HepG2 (cell line): ENCODE results near the gene SCMH1. TPM values are rescaled to one million over a fixed set of nuclear protein-coding genes. Genes with fewer than 3 reads are reported as not detected.
A peak's percentile ranks its signal among the peaks of the same experiment; 100 is the strongest.

Source experiments
- ARID2 ChIP-seq: sonication (generic); formaldehyde crosslinking; IDR thresholded peaks from 2 replicates; pipeline ENCODE4 v1.8.1; 2022; ENCODE audit warnings: mild to moderate bottlenecking, missing genetic modification reagents, borderline replicate concordance
- CAMTA2 ChIP-seq: sonication (generic); formaldehyde crosslinking; IDR thresholded peaks from 2 replicates; pipeline ENCODE4 v1.4.0; 2020; ENCODE audit warnings: mild to moderate bottlenecking, missing genetic modification reagents, borderline replicate concordance
- CBX2 ChIP-seq, 2 experiments: fragments of 200-600 bp in 1 of 2; sonication (generic); formaldehyde crosslinking in 1 of 2; IDR thresholded peaks; 2 replicates each; pipeline versions ENCODE4 v1.7.0 to v1.8.1; 2018 to 2022; ENCODE audit warnings: low read depth in 2 of 2, low read length in 1 of 2, mild to moderate bottlenecking in 1 of 2, missing genetic modification reagents in 1 of 2
- HMG20A ChIP-seq: IDR thresholded peaks from 2 replicates; pipeline ENCODE4 v1.6.1; 2016; ENCODE audit warnings: borderline replicate concordance
- HNF4G ChIP-seq, 2 experiments: sonication (generic) in 1 of 2; formaldehyde crosslinking in 1 of 2; IDR thresholded peaks; 2 replicates each; pipeline versions ENCODE4 v1.4.0 to v1.6.1; 2011 to 2020; ENCODE audit warnings: borderline replicate concordance in 2 of 2, low read depth in 2 of 2, mild to moderate bottlenecking in 2 of 2, low read length in 1 of 2, missing genetic modification reagents in 1 of 2, moderate library complexity in 1 of 2
- MEF2D ChIP-seq: sonication (generic); formaldehyde crosslinking; IDR thresholded peaks from 2 replicates; pipeline ENCODE4 v1.5.1; 2020; ENCODE audit warnings: mild to moderate bottlenecking, missing genetic modification reagents
- NR2F2 ChIP-seq: IDR thresholded peaks from 2 replicates; pipeline ENCODE4 v1.6.1; 2012; ENCODE audit warnings: low read depth, inconsistent platforms, borderline replicate concordance
- NRL ChIP-seq: sonication (generic); formaldehyde crosslinking; IDR thresholded peaks from 2 replicates; pipeline ENCODE4 v1.5.0; 2020; ENCODE audit warnings: missing genetic modification reagents, mild to moderate bottlenecking, moderate library complexity, borderline replicate concordance
- RBAK ChIP-seq: sonication (generic); formaldehyde crosslinking; IDR thresholded peaks from 2 replicates; pipeline ENCODE4 v1.5.1; 2020; ENCODE audit warnings: mild to moderate bottlenecking, missing genetic modification reagents
- TCF7L2 ChIP-seq: IDR thresholded peaks from 2 replicates; pipeline ENCODE4 v1.6.1; 2011; ENCODE audit warnings: mild to moderate bottlenecking, low read depth, low read length, moderate library complexity
- TEAD3 ChIP-seq: optimal IDR thresholded peaks from 2 replicates; pipeline ENCODE3; 2016; ENCODE audit warnings: borderline replicate concordance
- TGIF2 ChIP-seq: IDR thresholded peaks from 2 replicates; pipeline ENCODE4 v1.6.1; 2016; ENCODE audit warnings: control low read depth, missing compliant biosample characterization
- ZFP41 ChIP-seq: sonication (generic); formaldehyde crosslinking; IDR thresholded peaks from 2 replicates; pipeline ENCODE4 v1.4.0; 2020; ENCODE audit warnings: mild to moderate bottlenecking, missing genetic modification reagents, borderline replicate concordance
- ZNF468 ChIP-seq: sonication (generic); formaldehyde crosslinking; IDR thresholded peaks from 2 replicates; pipeline ENCODE4 v1.8.0; 2022; ENCODE audit warnings: mild to moderate bottlenecking, moderate library complexity, missing genetic modification reagents
- ZNF556 ChIP-seq: sonication (generic); formaldehyde crosslinking; IDR thresholded peaks from 2 replicates; pipeline ENCODE4 v1.4.0; 2020; ENCODE audit warnings: mild to moderate bottlenecking, missing genetic modification reagents, borderline replicate concordance
- ZNF558 ChIP-seq: sonication (generic); formaldehyde crosslinking; IDR thresholded peaks from 2 replicates; pipeline ENCODE4 v1.9.0; 2022; ENCODE audit warnings: mild to moderate bottlenecking, missing genetic modification reagents, borderline replicate concordance
- ZNF749 ChIP-seq: sonication (generic); formaldehyde crosslinking; IDR thresholded peaks from 2 replicates; pipeline ENCODE4 v1.8.0; 2022; ENCODE audit warnings: mild to moderate bottlenecking, missing genetic modification reagents, moderate library complexity, borderline replicate concordance
- ZNF790 ChIP-seq: sonication (generic); formaldehyde crosslinking; IDR thresholded peaks from 2 replicates; pipeline ENCODE4 v1.8.0; 2022; ENCODE audit warnings: missing genetic modification reagents, mild to moderate bottlenecking, borderline replicate concordance
- ZNF891 ChIP-seq: sonication (generic); formaldehyde crosslinking; IDR thresholded peaks from 2 replicates; pipeline ENCODE4 v1.5.0; 2020; ENCODE audit warnings: mild to moderate bottlenecking, missing genetic modification reagents
- polyA plus RNA-seq, 8 experiments: library from polyadenylated mRNA; depleted of rRNA in 3 of 8; stranded (reverse) in 7 of 8; unstranded in 1 of 8; fragments of >200 nt; fragmentation: Illumina TruSeq in 4 of 8; extraction: Trizol in 4 of 8; gene quantifications; 2 replicates each; pipeline versions ENCODE4 v1.2.1 to v1.2.3, GENCODE V29; 2011 to 2016; ENCODE audit warnings: low read depth in 4 of 8, missing spikeins in 1 of 8, mixed read lengths in 1 of 8; ENCODE audit not compliant: insufficient read depth in 1 of 8
- total RNA-seq, 5 experiments: library from RNA; depleted of rRNA; stranded (reverse); fragments of >200 nt; fragmentation: Illumina TruSeq; extraction: Trizol; gene quantifications; 2 replicates each; pipeline ENCODE4 v1.2.3, GENCODE V29; 2016; ENCODE audit warnings: low read depth in 1 of 5
- TF ChIP-seq, protein P1 (sequence below): sonication (generic); formaldehyde crosslinking; IDR thresholded peaks from 2 replicates; pipeline ENCODE4 v1.4.0; 2020; ENCODE audit warnings: mild to moderate bottlenecking, missing genetic modification reagents
- TF ChIP-seq, protein P2 (sequence below): IDR thresholded peaks from 2 replicates; pipeline ENCODE4 v1.6.1; 2016; ENCODE audit warnings: low read depth, control low read depth

SCMH1 gene
- total and polyA plus RNA-seq, 2 of the 13 experiments (the other 11 are each of a cell fraction or from before 2014, with no cell fraction given) = 41.8 to 52.6 TPM

- TF ChIP-seq, protein P1, sequence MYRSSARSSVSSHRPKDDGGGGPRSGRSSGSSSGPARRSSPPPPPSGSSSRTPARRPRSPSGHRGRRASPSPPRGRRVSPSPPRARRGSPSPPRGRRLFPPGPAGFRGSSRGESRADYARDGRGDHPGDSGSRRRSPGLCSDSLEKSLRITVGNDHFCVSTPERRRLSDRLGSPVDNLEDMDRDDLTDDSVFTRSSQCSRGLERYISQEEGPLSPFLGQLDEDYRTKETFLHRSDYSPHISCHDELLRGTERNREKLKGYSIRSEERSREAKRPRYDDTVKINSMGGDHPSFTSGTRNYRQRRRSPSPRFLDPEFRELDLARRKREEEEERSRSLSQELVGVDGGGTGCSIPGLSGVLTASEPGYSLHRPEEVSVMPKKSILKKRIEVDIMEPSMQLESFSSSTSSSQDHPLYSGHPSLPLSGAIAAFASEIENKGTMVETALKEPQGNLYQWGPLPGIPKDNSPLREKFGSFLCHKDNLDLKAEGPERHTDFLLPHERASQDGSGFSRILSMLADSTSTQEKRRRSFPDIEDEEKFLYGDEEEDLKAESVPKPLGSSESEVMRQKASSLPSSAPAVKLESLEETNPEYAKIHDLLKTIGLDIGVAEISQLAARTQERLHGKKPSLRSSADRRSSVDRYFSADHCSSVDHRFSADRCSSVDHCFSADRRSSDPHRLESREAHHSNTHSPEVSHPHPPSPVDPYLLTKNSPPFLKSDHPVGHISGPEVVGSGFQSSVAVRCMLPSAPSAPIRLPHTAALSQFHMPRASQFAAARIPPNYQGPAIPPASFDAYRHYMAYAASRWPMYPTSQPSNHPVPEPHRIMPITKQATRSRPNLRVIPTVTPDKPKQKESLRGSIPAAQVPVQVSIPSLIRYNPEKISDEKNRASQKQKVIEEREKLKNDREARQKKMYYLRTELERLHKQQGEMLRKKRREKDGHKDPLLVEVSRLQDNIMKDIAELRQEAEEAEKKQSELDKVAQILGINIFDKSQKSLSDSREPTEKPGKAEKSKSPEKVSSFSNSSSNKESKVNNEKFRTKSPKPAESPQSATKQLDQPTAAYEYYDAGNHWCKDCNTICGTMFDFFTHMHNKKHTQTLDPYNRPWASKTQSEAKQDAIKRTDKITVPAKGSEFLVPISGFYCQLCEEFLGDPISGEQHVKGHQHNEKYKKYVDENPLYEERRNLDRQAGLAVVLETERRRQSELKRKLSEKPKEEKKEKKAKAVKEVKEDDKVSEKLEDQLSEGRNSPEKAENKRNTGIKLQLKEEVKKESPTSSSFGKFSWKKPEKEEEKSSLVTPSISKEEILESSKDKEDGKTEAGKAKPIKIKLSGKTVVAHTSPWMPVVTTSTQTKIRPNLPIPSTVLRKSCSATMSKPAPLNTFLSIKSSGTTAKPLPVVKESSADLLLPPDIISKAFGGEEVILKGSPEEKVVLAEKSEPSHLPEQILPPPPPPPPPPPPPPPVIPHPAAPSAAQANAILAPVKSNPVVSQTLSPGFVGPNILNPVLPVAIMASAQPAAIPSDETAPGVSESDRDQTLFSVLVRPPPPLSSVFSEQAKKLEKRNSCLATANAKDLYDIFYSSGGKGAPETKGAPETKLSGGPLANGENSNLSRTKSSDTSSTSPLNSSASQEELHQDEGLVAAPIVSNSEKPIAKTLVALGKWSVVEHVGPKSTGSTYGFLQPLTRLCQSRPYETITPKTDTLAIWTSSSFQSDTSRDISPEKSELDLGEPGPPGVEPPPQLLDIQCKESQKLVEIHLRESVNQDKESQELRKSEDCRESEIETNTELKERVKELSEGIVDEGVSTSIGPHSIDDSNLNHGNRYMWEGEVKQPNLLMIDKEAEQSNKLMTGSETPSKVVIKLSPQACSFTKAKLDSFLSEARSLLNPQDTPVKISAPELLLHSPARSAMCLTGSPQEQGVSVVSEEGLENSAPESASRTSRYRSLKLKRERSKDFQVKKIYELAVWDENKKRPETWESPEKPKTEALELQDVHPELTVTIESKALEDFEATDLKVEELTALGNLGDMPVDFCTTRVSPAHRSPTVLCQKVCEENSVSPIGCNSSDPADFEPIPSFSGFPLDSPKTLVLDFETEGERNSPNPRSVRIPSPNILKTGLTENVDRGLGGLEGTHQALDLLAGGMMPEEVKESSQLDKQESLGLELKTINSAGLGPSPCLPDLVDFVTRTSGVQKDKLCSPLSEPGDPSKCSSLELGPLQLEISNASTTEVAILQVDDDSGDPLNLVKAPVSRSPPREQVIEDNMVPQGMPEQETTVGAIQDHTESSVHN (CRISPR knock-in tag) = no peak
- TF ChIP-seq ZNF468 (CRISPR knock-in tag) (no peak), ZNF558 (CRISPR knock-in tag) (no peak), HNF4G (IDR thresholded peaks at IDR 0.05; ENCODE audit: borderline replicate concordance, low read depth, low read length) (no peak), HNF4G (CRISPR knock-in tag; IDR thresholded peaks at IDR 0.05; ENCODE audit: borderline replicate concordance, low read depth) (no peak), ZFP41 (no peak), HMG20A (CRISPR knock-in tag) (peak; percentile 12; the same call in 1 of the 2 replicates), ZNF891 (CRISPR knock-in tag) (no peak), MEF2D (CRISPR knock-in tag) (no peak), ZNF790 (no peak), RBAK (CRISPR knock-in tag) (no peak), CAMTA2 (no peak), TEAD3 (CRISPR knock-in tag) (no peak), ZNF556 (CRISPR knock-in tag) (no peak), NRL (CRISPR knock-in tag) (no peak), ARID2 (CRISPR knock-in tag) (no peak), ZNF749 (CRISPR knock-in tag) (no peak), TCF7L2 (no peak), TGIF2 (CRISPR knock-in tag) (peak; percentile 94), CBX2 (IDR thresholded peaks at IDR 0.05; ENCODE audit: low read depth, low read length) (no peak), CBX2 (CRISPR knock-in tag; IDR thresholded peaks at IDR 0.05; ENCODE audit: low read depth) (no peak), NR2F2 (no peak)
- TF ChIP-seq, protein P2, sequence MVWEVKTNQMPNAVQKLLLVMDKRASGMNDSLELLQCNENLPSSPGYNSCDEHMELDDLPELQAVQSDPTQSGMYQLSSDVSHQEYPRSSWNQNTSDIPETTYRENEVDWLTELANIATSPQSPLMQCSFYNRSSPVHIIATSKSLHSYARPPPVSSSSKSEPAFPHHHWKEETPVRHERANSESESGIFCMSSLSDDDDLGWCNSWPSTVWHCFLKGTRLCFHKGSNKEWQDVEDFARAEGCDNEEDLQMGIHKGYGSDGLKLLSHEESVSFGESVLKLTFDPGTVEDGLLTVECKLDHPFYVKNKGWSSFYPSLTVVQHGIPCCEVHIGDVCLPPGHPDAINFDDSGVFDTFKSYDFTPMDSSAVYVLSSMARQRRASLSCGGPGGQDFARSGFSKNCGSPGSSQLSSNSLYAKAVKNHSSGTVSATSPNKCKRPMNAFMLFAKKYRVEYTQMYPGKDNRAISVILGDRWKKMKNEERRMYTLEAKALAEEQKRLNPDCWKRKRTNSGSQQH = no peak
These were observed 238.4 kb downstream of the SCMH1 start (continued) for GRCh38 chr1:41003640-41004220.
